Calu3 (cell line): Measurements from ENCODE around the gene GLT8D1. TPM values are rescaled to one million over a fixed set of nuclear protein-coding genes. Genes with fewer than 3 reads are reported as not detected.

Experiments
- BruUV-seq: library from RNA; stranded (reverse); fragments of 400-500 nt; replicated peaks from 2 replicates; lab custom pipeline; 2021; lab: Mats Ljungman, UMichigan
- CTCF ChIA-PET: fragments of 300-600 bp; sonication (Branson Sonifier 250); formaldehyde crosslinking; loops from one replicate; lab custom pipeline; 2022; ENCODE audit warnings: antibody characterized with exemption; lab: Charles Lee
- DNase-seq: peaks from one replicate; pipeline ENCODE4 v3.0.0; 2022
- H3K27ac Mint-ChIP-seq: one replicate; pipeline ENCODE4 v1.8.0; 2022; ENCODE audit warnings: mixed read lengths; ENCODE audit not compliant: unreplicated experiment
- H3K27me3 Mint-ChIP-seq: one replicate; pipeline ENCODE4 v1.8.0; 2022; ENCODE audit warnings: mixed read lengths; ENCODE audit not compliant: unreplicated experiment
- H3K36me3 Mint-ChIP-seq: one replicate; pipeline ENCODE4 v1.8.0; 2022; ENCODE audit warnings: mild to moderate bottlenecking, moderate library complexity, mixed read lengths; ENCODE audit not compliant: insufficient read depth, unreplicated experiment
- H3K4me1 Mint-ChIP-seq: one replicate; pipeline ENCODE4 v1.8.0; 2022; ENCODE audit warnings: mild to moderate bottlenecking, low read depth, mixed read lengths; ENCODE audit not compliant: unreplicated experiment
- H3K4me3 Mint-ChIP-seq: one replicate; pipeline ENCODE4 v1.8.0; 2022; ENCODE audit warnings: mild to moderate bottlenecking, low read depth, moderate library complexity, mixed read lengths; ENCODE audit not compliant: unreplicated experiment
- H3K9me3 Mint-ChIP-seq: one replicate; pipeline ENCODE4 v1.8.0; 2022; ENCODE audit warnings: low read depth, mixed read lengths; ENCODE audit not compliant: unreplicated experiment
- intact Hi-C: fragments of 100-400 bp; cut with micrococcal nuclease; formaldehyde crosslinking; loops from one replicate; pipeline ENCODE4 v1.10.0; 2022; ENCODE audit not compliant: unreplicated experiment
- total RNA-seq: library from RNA; stranded (reverse); gene quantifications from 2 replicates; pipeline ENCODE4 v1.2.3, GENCODE V29; 2022
- TF ChIP-seq, protein P1 (sequence below): fragments of 200-600 bp; IDR thresholded peaks from one replicate; pipeline ENCODE4 v1.8.0; 2022; ENCODE audit warnings: antibody characterized with exemption; ENCODE audit not compliant: unreplicated experiment

Gene GLT8D1
- total RNA-seq, 1 experiment from 2014 or later: 36.2 TPM

DNA sequence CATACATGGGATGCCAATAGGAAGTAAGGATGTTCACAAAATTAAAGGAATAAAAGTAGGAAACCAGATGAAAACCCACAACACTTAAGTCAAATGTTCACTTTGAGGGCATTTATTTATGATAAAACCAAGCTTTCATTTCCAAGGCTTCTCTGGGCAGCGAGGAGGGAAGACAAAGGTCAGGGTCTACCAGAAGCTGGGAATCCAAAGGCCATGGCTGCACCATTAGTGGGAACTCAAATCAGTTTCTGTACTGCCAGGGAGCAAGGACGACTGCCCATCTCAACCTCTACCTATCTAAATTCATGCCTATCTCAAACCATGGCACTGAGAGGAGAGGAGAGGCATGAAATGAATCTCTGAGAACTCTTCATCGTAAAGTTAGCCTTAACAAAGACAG lies 42.5 kb downstream of the GLT8D1 start:
- no peaks in the 10 kb centered on the region for H3K27me3 Mint-ChIP-seq
- intact Hi-C loops: no loop called here
- no peak overlapping the region for H3K4me3 Mint-ChIP-seq
- no peak for DNase-seq
- no peaks in the 10 kb centered on the region for H3K4me1 Mint-ChIP-seq
- BruUV-seq: no TSS peak
- no peak overlapping the region for H3K27ac Mint-ChIP-seq
- TF ChIP-seq, protein P1, sequence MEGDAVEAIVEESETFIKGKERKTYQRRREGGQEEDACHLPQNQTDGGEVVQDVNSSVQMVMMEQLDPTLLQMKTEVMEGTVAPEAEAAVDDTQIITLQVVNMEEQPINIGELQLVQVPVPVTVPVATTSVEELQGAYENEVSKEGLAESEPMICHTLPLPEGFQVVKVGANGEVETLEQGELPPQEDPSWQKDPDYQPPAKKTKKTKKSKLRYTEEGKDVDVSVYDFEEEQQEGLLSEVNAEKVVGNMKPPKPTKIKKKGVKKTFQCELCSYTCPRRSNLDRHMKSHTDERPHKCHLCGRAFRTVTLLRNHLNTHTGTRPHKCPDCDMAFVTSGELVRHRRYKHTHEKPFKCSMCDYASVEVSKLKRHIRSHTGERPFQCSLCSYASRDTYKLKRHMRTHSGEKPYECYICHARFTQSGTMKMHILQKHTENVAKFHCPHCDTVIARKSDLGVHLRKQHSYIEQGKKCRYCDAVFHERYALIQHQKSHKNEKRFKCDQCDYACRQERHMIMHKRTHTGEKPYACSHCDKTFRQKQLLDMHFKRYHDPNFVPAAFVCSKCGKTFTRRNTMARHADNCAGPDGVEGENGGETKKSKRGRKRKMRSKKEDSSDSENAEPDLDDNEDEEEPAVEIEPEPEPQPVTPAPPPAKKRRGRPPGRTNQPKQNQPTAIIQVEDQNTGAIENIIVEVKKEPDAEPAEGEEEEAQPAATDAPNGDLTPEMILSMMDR: no peak
- no peaks in the 10 kb centered on the region for H3K9me3 Mint-ChIP-seq
- H3K36me3 Mint-ChIP-seq: peaks cover 30% of the 10 kb centered on the region
- CTCF ChIA-PET: interaction anchor here (0.6 kb wide), 1 partner anchor 23 kb away, joined by 3 read pairs; no protein-coding TSS in a partner anchor

DNA sequence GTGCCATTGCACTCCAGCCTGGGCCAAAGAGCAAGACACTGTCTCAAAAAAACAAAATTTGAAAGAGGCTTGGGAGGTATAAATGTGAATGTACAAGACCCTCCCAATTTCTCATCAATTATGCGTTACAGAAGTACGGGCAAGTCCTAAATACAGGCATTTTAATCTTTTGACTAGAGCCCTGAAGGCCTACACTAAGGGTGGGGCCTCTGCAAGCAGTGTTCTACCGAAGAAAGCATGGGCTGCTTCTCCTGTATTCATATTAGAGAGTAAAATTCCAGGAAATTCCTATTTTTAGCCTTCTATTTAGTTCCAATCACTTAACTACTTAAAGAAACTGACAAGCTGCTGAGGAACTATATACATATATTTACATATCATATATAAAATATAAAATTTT lies 45.5 kb downstream of the GLT8D1 start:
- Mint-ChIP-seq H3K36me3 (peaks cover 27% of the 10 kb centered on the region), H3K4me1 (no peaks in the 10 kb centered on the region), H3K9me3 (no peaks in the 10 kb centered on the region), H3K27ac (no peak overlapping the region), H3K4me3 (no peak overlapping the region), H3K27me3 (no peaks in the 10 kb centered on the region)
- CTCF ChIA-PET: no interaction called here
- TF ChIP-seq, protein P1: no peak
- no TSS peak for BruUV-seq
- no peak for DNase-seq
- intact Hi-C loops: no loop called here

DNA sequence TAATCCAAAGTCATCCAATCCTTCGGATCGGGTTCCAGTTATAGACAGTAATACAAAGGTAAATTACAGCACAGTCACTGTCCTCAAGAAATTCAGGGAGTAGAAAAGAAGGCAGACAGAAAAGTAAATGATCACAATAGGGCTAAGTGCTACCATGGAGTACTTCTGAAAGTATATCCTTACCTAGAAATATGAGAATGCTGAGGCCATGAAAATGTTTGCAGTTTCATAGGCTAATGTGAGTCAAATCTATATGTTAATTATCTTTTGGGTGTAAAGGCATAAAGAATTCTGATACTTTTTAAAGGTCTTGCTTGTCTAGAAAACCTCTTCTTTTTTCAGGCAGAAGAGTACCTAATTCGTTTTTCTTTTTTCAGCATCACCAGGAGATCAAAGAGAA lies 49.7 kb downstream of the GLT8D1 start:
- TF ChIP-seq, protein P1: no peak
- H3K36me3 Mint-ChIP-seq: peaks cover 22% of the 10 kb centered on the region
- intact Hi-C loops: no loop called here
- H3K27ac Mint-ChIP-seq: no peak overlapping the region
- H3K9me3 Mint-ChIP-seq: no peaks in the 10 kb centered on the region
- H3K4me3 Mint-ChIP-seq: no peak overlapping the region
- CTCF ChIA-PET: no interaction called here
- no peaks in the 10 kb centered on the region for H3K4me1 Mint-ChIP-seq
- BruUV-seq: no TSS peak
- H3K27me3 Mint-ChIP-seq: no peaks in the 10 kb centered on the region
- no peak for DNase-seq

DNA sequence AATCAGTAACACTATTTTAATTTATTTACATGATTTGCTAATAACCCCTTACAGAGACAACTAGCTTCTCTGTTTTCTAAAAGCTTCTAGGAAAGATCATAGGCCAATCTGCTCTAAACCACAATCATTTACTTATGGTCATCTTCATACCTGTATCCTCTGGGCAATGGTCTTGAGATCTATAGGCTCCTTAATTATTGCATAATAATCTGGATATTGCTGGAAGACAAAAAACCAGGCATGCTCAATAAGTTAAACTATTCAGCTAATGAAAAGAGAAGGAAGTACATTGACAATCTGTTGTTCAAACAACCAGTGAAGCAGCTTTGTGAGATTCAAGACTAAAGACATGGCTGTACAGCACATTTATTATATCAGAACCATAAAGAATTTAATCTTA lies 54.0 kb downstream of the GLT8D1 start:
- CTCF ChIA-PET: interaction anchor here (0.6 to 0.7 kb wide), 2 partner anchors 50 to 78 kb away, joined by 3 read pairs; no protein-coding TSS in a partner anchor
- Mint-ChIP-seq H3K9me3 (no peaks in the 10 kb centered on the region), H3K4me1 (no peaks in the 10 kb centered on the region), H3K27me3 (no peaks in the 10 kb centered on the region), H3K27ac (no peak overlapping the region), H3K36me3 (peaks cover 30% of the 10 kb centered on the region), H3K4me3 (no peak overlapping the region)
- no TSS peak for BruUV-seq
- no peak for DNase-seq
- intact Hi-C loops: no loop called here
- TF ChIP-seq, protein P1: no peak
